K562 (cell line): Measurements from ENCODE around the gene USP49. TPM values are rescaled to one million over a fixed set of nuclear protein-coding genes. Genes with fewer than 3 reads are reported as not detected.

Experiments used
- CBFA2T3 ChIP-seq: fragments of 450-650 bp; IDR thresholded peaks from 2 replicates; pipeline ENCODE4 v1.6.1; 2017
- CC2D1A ChIP-seq: fragments of 450-650 bp; IDR thresholded peaks from 2 replicates; pipeline ENCODE4 v1.6.1; 2017; ENCODE audit warnings: mild to moderate bottlenecking
- CLOCK ChIP-seq: fragments of 250-450 bp; sonication (Bioruptor Pico); IDR thresholded peaks from 2 replicates; pipeline ENCODE4 v1.4.0; 2020; ENCODE audit warnings: mild to moderate bottlenecking, moderate library complexity, borderline replicate concordance
- EP400 ChIP-seq: fragments of 450-650 bp; IDR thresholded peaks from 2 replicates; pipeline ENCODE4 v1.6.1; 2017; ENCODE audit warnings: antibody characterized with exemption, mild to moderate bottlenecking, moderate library complexity
- FOXK2 ChIP-seq, 2 experiments: fragments of 450-650 bp; IDR thresholded peaks in 1 of 2; conservative IDR thresholded peaks in 1 of 2; 2 replicates each; pipeline ENCODE4 v1.6.1; 2016; ENCODE audit warnings: low read depth in 2 of 2, mild to moderate bottlenecking in 1 of 2
- FUS ChIP-seq: fragments of 200-400 bp; formaldehyde crosslinking; optimal IDR thresholded peaks from 2 replicates; pipeline ENCODE3; 2017; ENCODE audit warnings: low read depth, low read length
- GATA2 ChIP-seq: sonication (generic); formaldehyde crosslinking; IDR thresholded peaks from 2 replicates; pipeline ENCODE4 v1.4.0; 2020; ENCODE audit warnings: mild to moderate bottlenecking, missing genetic modification reagents
- HNRNPL ChIP-seq: fragments of 200-400 bp; formaldehyde crosslinking; IDR thresholded peaks from 2 replicates; pipeline ENCODE4 v1.6.1; 2017; ENCODE audit warnings: low read depth, mild to moderate bottlenecking, low read length
- MAFG ChIP-seq: fragments of 450-650 bp; conservative IDR thresholded peaks from 2 replicates; pipeline ENCODE4 v1.6.1; 2016; ENCODE audit warnings: missing genetic modification characterization, missing compliant biosample characterization
- MAFK ChIP-seq: IDR thresholded peaks from 2 replicates; pipeline ENCODE4 v1.6.1; 2011; ENCODE audit warnings: low read length, improper control_type of control experiment
- NCOA2 ChIP-seq, 2 experiments: fragments of 450-650 bp; IDR thresholded peaks; 2 replicates each; pipeline ENCODE4 v1.6.1; 2018; ENCODE audit warnings: mild to moderate bottlenecking in 2 of 2, moderate library complexity in 1 of 2; ENCODE audit not compliant: partially characterized antibody in 2 of 2
- NFXL1 ChIP-seq: fragments of 450-650 bp; formaldehyde crosslinking; IDR thresholded peaks from 2 replicates; pipeline ENCODE4 v1.4.0; 2021; ENCODE audit warnings: mild to moderate bottlenecking
- RBM39 ChIP-seq: fragments of 200-400 bp; formaldehyde crosslinking; optimal IDR thresholded peaks from 2 replicates; pipeline ENCODE3; 2018; ENCODE audit warnings: low read depth, low read length
- SOX6 ChIP-seq: fragments of 450-650 bp; IDR thresholded peaks from 2 replicates; pipeline ENCODE4 v1.6.1; 2014; ENCODE audit warnings: mild to moderate bottlenecking
- TAL1 ChIP-seq: fragments of 450-650 bp; IDR thresholded peaks from 2 replicates; pipeline ENCODE4 v1.6.1; 2016; ENCODE audit warnings: mild to moderate bottlenecking
- ZBTB5 ChIP-seq: fragments of 450-650 bp; IDR thresholded peaks from 2 replicates; pipeline ENCODE4 v1.6.1; 2017; ENCODE audit warnings: antibody characterized with exemption
- ZC3H11A ChIP-seq: IDR thresholded peaks from 2 replicates; pipeline ENCODE4 v1.6.1; 2012; ENCODE audit warnings: low read depth, low read length, improper control_type of control experiment
- ZZZ3 ChIP-seq: fragments of 450-650 bp; IDR thresholded peaks from 2 replicates; pipeline ENCODE4 v1.6.1; 2016; ENCODE audit warnings: antibody characterized with exemption, mild to moderate bottlenecking, moderate library complexity
- polyA plus RNA-seq, 8 experiments: library from polyadenylated mRNA; depleted of rRNA in 4 of 8; stranded (reverse) in 5 of 8; unstranded in 3 of 8; fragments of >200 nt; fragmentation: Nextera tagmentation in 2 of 8; fragmentation: Illumina TruSeq in 1 of 8; extraction: Ambion mirVana in 2 of 8; extraction: Trizol in 1 of 8; gene quantifications; 2 replicates each; pipeline versions ENCODE4 v1.2.1 to v1.2.3, GENCODE V29; 2011 to 2014; ENCODE audit warnings: inconsistent platforms in 1 of 8, missing spikeins in 1 of 8
- total RNA-seq, 7 experiments: library from RNA; depleted of rRNA in 6 of 7; stranded (reverse); fragments of >200 nt in 6 of 7; fragmentation: Illumina TruSeq in 2 of 7; extraction: Trizol in 2 of 7; gene quantifications; 2 replicates each; pipeline versions ENCODE4 v1.2.1 to v1.2.3, GENCODE V29; 2011 to 2021; ENCODE audit warnings: low replicate concordance in 1 of 7
- TF ChIP-seq, protein P1 (sequence below): sonication (generic); IDR thresholded peaks from 2 replicates; pipeline ENCODE4 v1.6.1; 2016
- TF ChIP-seq, protein P2 (sequence below): fragments of 450-650 bp; IDR thresholded peaks from 2 replicates; pipeline ENCODE4 v1.6.1; 2016
- TF ChIP-seq, protein P3 (sequence below), 2 experiments: fragments of 450-650 bp in 1 of 2; sonication (generic) in 1 of 2; formaldehyde crosslinking in 1 of 2; IDR thresholded peaks in 1 of 2; conservative IDR thresholded peaks in 1 of 2; 2 replicates each; pipeline versions ENCODE4 v1.6.1 to v1.8.1; 2016 to 2023; ENCODE audit warnings: mild to moderate bottlenecking in 2 of 2, moderate library complexity in 2 of 2, inconsistent platforms in 1 of 2, missing genetic modification reagents in 1 of 2

USP49 gene
- total and polyA plus RNA-seq, 9 of the 15 experiments (the other 6 are each of a cell fraction or from before 2014, with no cell fraction given): 1.0 to 9.9 (median 6.5) TPM

GRCh38 chr6:41818271-41819054 lies 76.7 kb downstream of the USP49 start (continued):
- peak; percentile 85 for TF ChIP-seq SOX6
- TF ChIP-seq MAFK: no peak
- no peak for TF ChIP-seq ZZZ3
- no peak for TF ChIP-seq NFXL1 (CRISPR knock-in tag)
- TF ChIP-seq MAFG (tag): 0 out of 2 replicates have a peak, but pooled peaks have one; percentile 4
- no peak for TF ChIP-seq ZC3H11A
- peak; percentile 44 to 64; a peak in 2 of 4 replicates for TF ChIP-seq FOXK2 (conservative IDR thresholded peaks at IDR 0.05 in 1 of 2, IDR thresholded peaks at IDR 0.05 in 1 of 2; ENCODE audit: low read depth in 2 of 2)
- TF ChIP-seq RBM39: no peak
- no peak for TF ChIP-seq CLOCK
- peak; percentile 94 for TF ChIP-seq TAL1
- no peak for TF ChIP-seq FUS
- TF ChIP-seq HNRNPL: no peak
- peak; percentile 75 for TF ChIP-seq EP400
- TF ChIP-seq GATA2 (CRISPR knock-in tag): peak; percentile 87
- TF ChIP-seq CBFA2T3: peak; percentile 95
- peak in 1 of 2 experiments; percentile 54 for TF ChIP-seq NCOA2 (IDR thresholded peaks at IDR 0.05; ENCODE audit: partially characterized antibody in 2 of 2)
- TF ChIP-seq CC2D1A: peak; percentile 80; the same call in 1 of the 2 replicates
- TF ChIP-seq, protein P1, sequence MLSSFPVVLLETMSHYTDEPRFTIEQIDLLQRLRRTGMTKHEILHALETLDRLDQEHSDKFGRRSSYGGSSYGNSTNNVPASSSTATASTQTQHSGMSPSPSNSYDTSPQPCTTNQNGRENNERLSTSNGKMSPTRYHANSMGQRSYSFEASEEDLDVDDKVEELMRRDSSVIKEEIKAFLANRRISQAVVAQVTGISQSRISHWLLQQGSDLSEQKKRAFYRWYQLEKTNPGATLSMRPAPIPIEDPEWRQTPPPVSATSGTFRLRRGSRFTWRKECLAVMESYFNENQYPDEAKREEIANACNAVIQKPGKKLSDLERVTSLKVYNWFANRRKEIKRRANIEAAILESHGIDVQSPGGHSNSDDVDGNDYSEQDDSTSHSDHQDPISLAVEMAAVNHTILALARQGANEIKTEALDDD: peak; percentile 77
- TF ChIP-seq, protein P2, sequence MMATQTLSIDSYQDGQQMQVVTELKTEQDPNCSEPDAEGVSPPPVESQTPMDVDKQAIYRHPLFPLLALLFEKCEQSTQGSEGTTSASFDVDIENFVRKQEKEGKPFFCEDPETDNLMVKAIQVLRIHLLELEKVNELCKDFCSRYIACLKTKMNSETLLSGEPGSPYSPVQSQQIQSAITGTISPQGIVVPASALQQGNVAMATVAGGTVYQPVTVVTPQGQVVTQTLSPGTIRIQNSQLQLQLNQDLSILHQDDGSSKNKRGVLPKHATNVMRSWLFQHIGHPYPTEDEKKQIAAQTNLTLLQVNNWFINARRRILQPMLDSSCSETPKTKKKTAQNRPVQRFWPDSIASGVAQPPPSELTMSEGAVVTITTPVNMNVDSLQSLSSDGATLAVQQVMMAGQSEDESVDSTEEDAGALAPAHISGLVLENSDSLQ: peak; percentile 90
- 0 out of 2 replicates have a peak, but pooled peaks have one; percentile 27 for TF ChIP-seq ZBTB5
- TF ChIP-seq, protein P3, sequence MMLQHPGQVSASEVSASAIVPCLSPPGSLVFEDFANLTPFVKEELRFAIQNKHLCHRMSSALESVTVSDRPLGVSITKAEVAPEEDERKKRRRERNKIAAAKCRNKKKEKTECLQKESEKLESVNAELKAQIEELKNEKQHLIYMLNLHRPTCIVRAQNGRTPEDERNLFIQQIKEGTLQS (IDR thresholded peaks at IDR 0.05): peak; percentile 62
- TF ChIP-seq, protein P3 (CRISPR knock-in tag; conservative IDR thresholded peaks at IDR 0.05): no peak
